A549 (cell line): Measurements from ENCODE around the gene FCHO2. TPM values are rescaled to one million over a fixed set of nuclear protein-coding genes. Genes with fewer than 3 reads are reported as not detected.
A peak's percentile ranks its signal among the peaks of the same experiment; 100 is the strongest.

Source experiments
- ATAC-seq, 2 experiments: fragments of 200-7000 bp in 1 of 2; fragments of >200 bp in 1 of 2; cut with Nextera tagmentation in 1 of 2; cut with Tn5 transposase in 1 of 2; 3 replicates each; pipeline versions ENCODE4 v1.8.0 to v1.9.1; 2018 to 2020; ENCODE audit warnings: mild to moderate bottlenecking in 1 of 2, moderate library complexity in 1 of 2
- CTCF ChIA-PET: fragments of 300-600 bp; sonication (Branson Sonifier 250); formaldehyde crosslinking; extraction: SDS; loops from one replicate; lab custom pipeline; 2021; ENCODE audit warnings: antibody characterized with exemption, inconsistent platforms; lab: Yijun Ruan, JAX
- POLR2A ChIA-PET: fragments of 350-600 bp; formaldehyde crosslinking; extraction: SDS; loops from one replicate; lab custom pipeline; 2021; ENCODE audit warnings: antibody characterized with exemption, inconsistent platforms; lab: Yijun Ruan, JAX
- DNase-seq, 2 experiments: peaks; one replicate each; pipeline versions ENCODE4 v3.0.0 to v3.0.0-alpha.2; 2011 to 2016; ENCODE audit warnings: low read depth in 1 of 2, low spot score in 1 of 2
- FAIRE-seq: peaks from 2 replicates; lab custom pipeline; 2011; peaks lifted over from hg19 to GRCh38; lab: Jason Lieb, UNC
- H3K27ac ChIP-seq, 2 experiments: fragments of >200 bp; sonication (Bioruptor Twin); formaldehyde crosslinking; 3 replicates each; pipeline ENCODE4 v1.5.1; 2016 to 2017
- H3K4me1 ChIP-seq: fragments of >200 bp; sonication (Bioruptor Twin); formaldehyde crosslinking; 3 replicates; pipeline ENCODE4 v1.6.1; 2016
- H3K4me2 ChIP-seq: fragments of >200 bp; sonication (Bioruptor Twin); formaldehyde crosslinking; 3 replicates; pipeline ENCODE4 v1.6.1; 2016
- H3K4me3 ChIP-seq: fragments of >200 bp; sonication (Bioruptor Twin); formaldehyde crosslinking; 3 replicates; pipeline ENCODE4 v1.5.1; 2016
- H3K9me3 ChIP-seq: fragments of >200 bp; sonication (Bioruptor Twin); formaldehyde crosslinking; 3 replicates; pipeline ENCODE4 v1.6.1; 2016
- BHLHE40 ChIP-seq: IDR thresholded peaks from 2 replicates; pipeline ENCODE4 v1.6.1; 2012; ENCODE audit warnings: low read depth, low read length, inconsistent platforms
- HEYL ChIP-seq: fragments of 250-450 bp; sonication (Bioruptor Pico); IDR thresholded peaks from 2 replicates; pipeline ENCODE4 v1.8.0; 2021; ENCODE audit warnings: mild to moderate bottlenecking, moderate library complexity
- JUN ChIP-seq, 2 experiments: fragments of >200 bp; sonication (Bioruptor Twin); formaldehyde crosslinking; IDR thresholded peaks; 2 replicates in 1 of 2; 3 replicates in 1 of 2; pipeline ENCODE4 v1.6.1; 2016 to 2017
- JUNB ChIP-seq: fragments of >200 bp; sonication (Bioruptor Twin); formaldehyde crosslinking; IDR thresholded peaks from 2 replicates; pipeline ENCODE4 v1.6.1; 2016
- MAZ ChIP-seq: fragments of 150-350 bp; IDR thresholded peaks from 2 replicates; pipeline ENCODE4 v1.6.1; 2014; ENCODE audit warnings: antibody characterized with exemption, low read depth, low read length, borderline replicate concordance
- PHF8 ChIP-seq: fragments of 200-600 bp; sonication (generic); IDR thresholded peaks from 2 replicates; pipeline ENCODE4 v1.6.1; 2016; ENCODE audit warnings: low read depth, mild to moderate bottlenecking, antibody characterized with exemption, moderate library complexity, borderline replicate concordance
- POLR2A ChIP-seq: IDR thresholded peaks from 2 replicates; pipeline ENCODE4 v1.6.1; 2012; ENCODE audit warnings: mild to moderate bottlenecking, low read length
- RAD21 ChIP-seq, 2 experiments: fragments of >200 bp in 1 of 2; sonication (Bioruptor Twin) in 1 of 2; formaldehyde crosslinking in 1 of 2; IDR thresholded peaks in 1 of 2; conservative IDR thresholded peaks in 1 of 2; 2 replicates in 1 of 2; 3 replicates in 1 of 2; pipeline ENCODE4 v1.6.1; 2012 to 2018; ENCODE audit warnings: inconsistent platforms in 1 of 2
- SMC3 ChIP-seq: fragments of >200 bp; sonication (Bioruptor Twin); formaldehyde crosslinking; IDR thresholded peaks from 3 replicates; pipeline ENCODE4 v1.6.1; 2018; ENCODE audit warnings: inconsistent platforms
- ZFP36 ChIP-seq: fragments of 450-650 bp; IDR thresholded peaks from 2 replicates; pipeline ENCODE4 v1.6.1; 2014; ENCODE audit warnings: borderline replicate concordance; ENCODE audit not compliant: partially characterized antibody
- WGBS: methylation state at CpG from one replicate; pipeline ENCODE4 v1.1.6; 2017; ENCODE audit errors: missing lambda C conversion rate; 5-methylcytosine and 5-hydroxymethylcytosine counted together
- polyA minus RNA-seq: library from RNA; depleted of rRNA, polyadenylated mRNA; stranded (reverse); fragments of >200 nt; gene quantifications from 2 replicates; pipeline ENCODE4 v1.2.3, GENCODE V29; 2011; rRNA and poly(A)+ RNA removed
- polyA plus RNA-seq, 4 experiments: library from polyadenylated mRNA; depleted of rRNA in 3 of 4; stranded (reverse); fragments of >200 nt; fragmentation: RNase III in 1 of 4; extraction: RNeasy Plus Mini Kit Qiagen cat#74134 plus additional on column Dnase treatment in 1 of 4; gene quantifications; 2 replicates in 3 of 4; 3 replicates in 1 of 4; pipeline ENCODE4 v1.2.3, GENCODE V29; 2011 to 2017
- TF ChIP-seq, protein P1 (sequence below): fragments of >200 bp; sonication (Bioruptor Twin); formaldehyde crosslinking; IDR thresholded peaks from 3 replicates; pipeline ENCODE4 v1.5.1; 2016
- TF ChIP-seq, protein P2 (sequence below): fragments of 150-350 bp; IDR thresholded peaks from 2 replicates; pipeline ENCODE4 v1.6.1; 2014; ENCODE audit warnings: low read depth, mild to moderate bottlenecking, low read length
- TF ChIP-seq, protein P3 (sequence below): fragments of >200 bp; sonication (Bioruptor Twin); formaldehyde crosslinking; IDR thresholded peaks from 3 replicates; pipeline ENCODE4 v1.6.1; 2016
- TF ChIP-seq, protein P4 (sequence below): IDR thresholded peaks from 2 replicates; pipeline ENCODE4 v1.6.1; 2012
- TF ChIP-seq, protein P5 (sequence below): IDR thresholded peaks from 2 replicates; pipeline ENCODE4 v1.6.1; 2012
- TF ChIP-seq, protein P6 (sequence below): fragments of 250-450 bp; sonication (Bioruptor Pico); IDR thresholded peaks from 2 replicates; pipeline ENCODE4 v1.5.0; 2021; ENCODE audit warnings: mild to moderate bottlenecking, moderate library complexity, borderline replicate concordance

The FCHO2 gene, protein sequence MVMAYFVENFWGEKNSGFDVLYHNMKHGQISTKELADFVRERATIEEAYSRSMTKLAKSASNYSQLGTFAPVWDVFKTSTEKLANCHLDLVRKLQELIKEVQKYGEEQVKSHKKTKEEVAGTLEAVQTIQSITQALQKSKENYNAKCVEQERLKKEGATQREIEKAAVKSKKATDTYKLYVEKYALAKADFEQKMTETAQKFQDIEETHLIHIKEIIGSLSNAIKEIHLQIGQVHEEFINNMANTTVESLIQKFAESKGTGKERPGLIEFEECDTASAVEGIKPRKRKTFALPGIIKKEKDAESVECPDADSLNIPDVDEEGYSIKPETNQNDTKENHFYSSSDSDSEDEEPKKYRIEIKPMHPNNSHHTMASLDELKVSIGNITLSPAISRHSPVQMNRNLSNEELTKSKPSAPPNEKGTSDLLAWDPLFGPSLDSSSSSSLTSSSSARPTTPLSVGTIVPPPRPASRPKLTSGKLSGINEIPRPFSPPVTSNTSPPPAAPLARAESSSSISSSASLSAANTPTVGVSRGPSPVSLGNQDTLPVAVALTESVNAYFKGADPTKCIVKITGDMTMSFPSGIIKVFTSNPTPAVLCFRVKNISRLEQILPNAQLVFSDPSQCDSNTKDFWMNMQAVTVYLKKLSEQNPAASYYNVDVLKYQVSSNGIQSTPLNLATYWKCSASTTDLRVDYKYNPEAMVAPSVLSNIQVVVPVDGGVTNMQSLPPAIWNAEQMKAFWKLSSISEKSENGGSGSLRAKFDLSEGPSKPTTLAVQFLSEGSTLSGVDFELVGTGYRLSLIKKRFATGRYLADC
- polyA plus RNA-seq (2011; rRNA removed) = 14.9 and 20.2 TPM in 2 replicates
- polyA plus RNA-seq (2012; cell fraction: cytosol; rRNA removed) = 5.1 and 9.3 TPM in 2 replicates
- 6.8 and 8.6 TPM in 2 replicates for polyA plus RNA-seq (2012; cell fraction: nucleus; rRNA removed)
- polyA plus RNA-seq (2017; fragmentation: RNase III; extraction: RNeasy Plus Mini Kit Qiagen cat#74134 plus additional on column Dnase treatment) = 9.1 to 9.8 TPM (median 9.6 TPM) in 3 replicates
- 50.0 and 63.9 TPM in 2 replicates for polyA minus RNA-seq

DNA sequence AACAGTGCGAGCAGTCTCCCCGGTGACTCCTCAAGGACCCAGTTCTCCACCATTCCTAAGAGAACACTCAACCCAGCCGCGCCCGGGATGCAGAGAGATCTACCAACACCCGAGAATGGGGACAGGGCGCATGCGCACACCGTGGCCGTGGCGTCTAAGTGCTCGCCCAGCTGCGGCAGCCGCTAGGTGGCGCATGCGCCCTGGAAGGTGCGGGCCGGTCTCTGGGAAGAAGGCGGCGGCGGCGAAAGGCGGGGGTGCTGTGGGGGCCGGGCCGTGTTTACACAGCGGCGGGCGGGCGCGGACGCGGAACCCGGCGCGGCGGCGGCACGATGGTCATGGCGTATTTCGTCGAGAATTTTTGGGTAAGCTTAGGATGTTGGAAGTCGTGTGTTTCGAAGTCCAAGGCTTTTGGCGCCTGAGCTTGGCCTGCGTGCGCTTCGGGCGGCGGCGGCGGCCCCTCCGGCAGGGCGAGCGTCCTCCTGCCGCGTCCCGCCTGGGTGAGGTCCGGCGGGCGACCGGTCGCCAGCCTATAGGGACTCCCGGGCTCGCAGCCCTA is at the start of gene FCHO2:
FCHO2 (plus strand) TSS at position 274 of the 556 bp plus-strand sequence; CDS start at position 330, 56 bp downstream.
- peak; percentile 18 for FAIRE-seq
- POLR2A ChIA-PET = interaction anchor here (0.6 to 1.8 kb wide), 10 partner anchors 8 to 492 kb away, joined by 3 to 9 read pairs (median 4); partner anchors contain the start of gene FOXD1
- peak within 1 kb of the TSS; percentile 94 for H3K4me2 ChIP-seq
- no peaks in the 10 kb centered on the region for H3K9me3 ChIP-seq
- peak; percentile 95 to 97 for DNase-seq
- TF ChIP-seq, protein P1, sequence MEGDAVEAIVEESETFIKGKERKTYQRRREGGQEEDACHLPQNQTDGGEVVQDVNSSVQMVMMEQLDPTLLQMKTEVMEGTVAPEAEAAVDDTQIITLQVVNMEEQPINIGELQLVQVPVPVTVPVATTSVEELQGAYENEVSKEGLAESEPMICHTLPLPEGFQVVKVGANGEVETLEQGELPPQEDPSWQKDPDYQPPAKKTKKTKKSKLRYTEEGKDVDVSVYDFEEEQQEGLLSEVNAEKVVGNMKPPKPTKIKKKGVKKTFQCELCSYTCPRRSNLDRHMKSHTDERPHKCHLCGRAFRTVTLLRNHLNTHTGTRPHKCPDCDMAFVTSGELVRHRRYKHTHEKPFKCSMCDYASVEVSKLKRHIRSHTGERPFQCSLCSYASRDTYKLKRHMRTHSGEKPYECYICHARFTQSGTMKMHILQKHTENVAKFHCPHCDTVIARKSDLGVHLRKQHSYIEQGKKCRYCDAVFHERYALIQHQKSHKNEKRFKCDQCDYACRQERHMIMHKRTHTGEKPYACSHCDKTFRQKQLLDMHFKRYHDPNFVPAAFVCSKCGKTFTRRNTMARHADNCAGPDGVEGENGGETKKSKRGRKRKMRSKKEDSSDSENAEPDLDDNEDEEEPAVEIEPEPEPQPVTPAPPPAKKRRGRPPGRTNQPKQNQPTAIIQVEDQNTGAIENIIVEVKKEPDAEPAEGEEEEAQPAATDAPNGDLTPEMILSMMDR = peak; percentile 79
- no peak for TF ChIP-seq HEYL (CRISPR knock-in tag)
- TF ChIP-seq, protein P2, sequence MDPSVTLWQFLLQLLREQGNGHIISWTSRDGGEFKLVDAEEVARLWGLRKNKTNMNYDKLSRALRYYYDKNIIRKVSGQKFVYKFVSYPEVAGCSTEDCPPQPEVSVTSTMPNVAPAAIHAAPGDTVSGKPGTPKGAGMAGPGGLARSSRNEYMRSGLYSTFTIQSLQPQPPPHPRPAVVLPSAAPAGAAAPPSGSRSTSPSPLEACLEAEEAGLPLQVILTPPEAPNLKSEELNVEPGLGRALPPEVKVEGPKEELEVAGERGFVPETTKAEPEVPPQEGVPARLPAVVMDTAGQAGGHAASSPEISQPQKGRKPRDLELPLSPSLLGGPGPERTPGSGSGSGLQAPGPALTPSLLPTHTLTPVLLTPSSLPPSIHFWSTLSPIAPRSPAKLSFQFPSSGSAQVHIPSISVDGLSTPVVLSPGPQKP = no peak
- TF ChIP-seq, protein P3, sequence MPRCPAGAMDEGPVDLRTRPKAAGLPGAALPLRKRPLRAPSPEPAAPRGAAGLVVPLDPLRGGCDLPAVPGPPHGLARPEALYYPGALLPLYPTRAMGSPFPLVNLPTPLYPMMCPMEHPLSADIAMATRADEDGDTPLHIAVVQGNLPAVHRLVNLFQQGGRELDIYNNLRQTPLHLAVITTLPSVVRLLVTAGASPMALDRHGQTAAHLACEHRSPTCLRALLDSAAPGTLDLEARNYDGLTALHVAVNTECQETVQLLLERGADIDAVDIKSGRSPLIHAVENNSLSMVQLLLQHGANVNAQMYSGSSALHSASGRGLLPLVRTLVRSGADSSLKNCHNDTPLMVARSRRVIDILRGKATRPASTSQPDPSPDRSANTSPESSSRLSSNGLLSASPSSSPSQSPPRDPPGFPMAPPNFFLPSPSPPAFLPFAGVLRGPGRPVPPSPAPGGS = peak; percentile 62; the same call in 1 of the 3 replicates
- 0 out of 2 replicates have a peak, but pooled peaks have one; percentile 38 for TF ChIP-seq MAZ
- TF ChIP-seq, protein P4, sequence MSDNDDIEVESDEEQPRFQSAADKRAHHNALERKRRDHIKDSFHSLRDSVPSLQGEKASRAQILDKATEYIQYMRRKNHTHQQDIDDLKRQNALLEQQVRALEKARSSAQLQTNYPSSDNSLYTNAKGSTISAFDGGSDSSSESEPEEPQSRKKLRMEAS = peak; percentile 77; the same call in 1 of the 2 replicates
- TF ChIP-seq, protein P5, sequence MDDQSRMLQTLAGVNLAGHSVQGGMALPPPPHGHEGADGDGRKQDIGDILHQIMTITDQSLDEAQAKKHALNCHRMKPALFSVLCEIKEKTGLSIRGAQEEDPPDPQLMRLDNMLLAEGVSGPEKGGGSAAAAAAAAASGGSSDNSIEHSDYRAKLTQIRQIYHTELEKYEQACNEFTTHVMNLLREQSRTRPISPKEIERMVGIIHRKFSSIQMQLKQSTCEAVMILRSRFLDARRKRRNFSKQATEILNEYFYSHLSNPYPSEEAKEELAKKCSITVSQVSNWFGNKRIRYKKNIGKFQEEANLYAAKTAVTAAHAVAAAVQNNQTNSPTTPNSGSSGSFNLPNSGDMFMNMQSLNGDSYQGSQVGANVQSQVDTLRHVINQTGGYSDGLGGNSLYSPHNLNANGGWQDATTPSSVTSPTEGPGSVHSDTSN = no peak
- peak; percentile 62 to 73 for TF ChIP-seq RAD21 (conservative IDR thresholded peaks at IDR 0.05 in 1 of 2, IDR thresholded peaks at IDR 0.05 in 1 of 2)
- no peak for TF ChIP-seq JUNB
- TF ChIP-seq, protein P6, sequence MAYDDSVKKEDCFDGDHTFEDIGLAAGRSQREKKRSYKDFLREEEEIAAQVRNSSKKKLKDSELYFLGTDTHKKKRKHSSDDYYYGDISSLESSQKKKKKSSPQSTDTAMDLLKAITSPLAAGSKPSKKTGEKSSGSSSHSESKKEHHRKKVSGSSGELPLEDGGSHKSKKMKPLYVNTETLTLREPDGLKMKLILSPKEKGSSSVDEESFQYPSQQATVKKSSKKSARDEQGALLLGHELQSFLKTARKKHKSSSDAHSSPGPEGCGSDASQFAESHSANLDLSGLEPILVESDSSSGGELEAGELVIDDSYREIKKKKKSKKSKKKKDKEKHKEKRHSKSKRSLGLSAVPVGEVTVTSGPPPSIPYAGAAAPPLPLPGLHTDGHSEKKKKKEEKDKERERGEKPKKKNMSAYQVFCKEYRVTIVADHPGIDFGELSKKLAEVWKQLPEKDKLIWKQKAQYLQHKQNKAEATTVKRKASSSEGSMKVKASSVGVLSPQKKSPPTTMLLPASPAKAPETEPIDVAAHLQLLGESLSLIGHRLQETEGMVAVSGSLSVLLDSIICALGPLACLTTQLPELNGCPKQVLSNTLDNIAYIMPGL (CRISPR knock-in tag) = peak; percentile 34; the same call in 1 of the 2 replicates
- peak; percentile 71; the same call in 1 of the 2 replicates for TF ChIP-seq PHF8
- TF ChIP-seq SMC3 = peak; percentile 63
- TF ChIP-seq ZFP36 = no peak
- TF ChIP-seq POLR2A = peak; percentile 70
- no peak for TF ChIP-seq BHLHE40
- peak; percentile 83 to 84; a peak in 4 of 5 replicates for TF ChIP-seq JUN (IDR thresholded peaks at IDR 0.05)
- peak; percentile 85 to 93 for ATAC-seq
- 6% methylated on average over 10 of the region's 64 CpGs for WGBS
- H3K4me1 ChIP-seq = peaks cover 49% of the 10 kb centered on the region
- peak within 1 kb of the TSS; percentile 96 to 97 for H3K27ac ChIP-seq
- CTCF ChIA-PET = interaction anchor here (0.6 to 2.8 kb wide), 18 partner anchors 13 to 614 kb away, joined by 3 to 13 read pairs (median 4); no protein-coding TSS in a partner anchor
- peak within 1 kb of the TSS; percentile 94 for H3K4me3 ChIP-seq
